GM12874 (cell line): Measurements from ENCODE around the gene DACT2.

ENCODE experiments used
- TF ChIP-seq, protein P1 (sequence below): IDR thresholded peaks from 2 replicates; pipeline ENCODE4 v1.5.1; 2011; ENCODE audit warnings: low read depth, mild to moderate bottlenecking, control low read depth, low read length, moderate library complexity; ENCODE audit not compliant: insufficient read depth

Gene DACT2

DNA sequence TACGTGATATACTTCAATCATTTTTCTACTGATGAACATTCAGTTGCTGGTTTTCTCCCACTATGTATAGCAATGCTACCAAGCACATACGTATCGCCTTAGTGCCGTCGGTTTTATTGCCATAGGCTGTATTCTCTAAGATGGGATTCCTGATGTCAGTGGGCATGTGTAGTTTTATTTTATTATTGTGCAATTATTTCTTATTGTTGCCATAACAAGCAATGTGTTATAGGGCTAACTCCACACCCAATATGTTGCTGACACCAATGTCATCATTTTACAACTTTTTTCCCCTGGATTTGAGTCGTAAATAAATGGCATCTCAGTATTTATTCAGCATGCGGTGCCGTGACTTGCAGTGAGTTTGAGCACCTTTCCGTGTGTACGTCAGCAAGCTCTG, 10.8 kb upstream of the DACT2 start:
- TF ChIP-seq, protein P1, sequence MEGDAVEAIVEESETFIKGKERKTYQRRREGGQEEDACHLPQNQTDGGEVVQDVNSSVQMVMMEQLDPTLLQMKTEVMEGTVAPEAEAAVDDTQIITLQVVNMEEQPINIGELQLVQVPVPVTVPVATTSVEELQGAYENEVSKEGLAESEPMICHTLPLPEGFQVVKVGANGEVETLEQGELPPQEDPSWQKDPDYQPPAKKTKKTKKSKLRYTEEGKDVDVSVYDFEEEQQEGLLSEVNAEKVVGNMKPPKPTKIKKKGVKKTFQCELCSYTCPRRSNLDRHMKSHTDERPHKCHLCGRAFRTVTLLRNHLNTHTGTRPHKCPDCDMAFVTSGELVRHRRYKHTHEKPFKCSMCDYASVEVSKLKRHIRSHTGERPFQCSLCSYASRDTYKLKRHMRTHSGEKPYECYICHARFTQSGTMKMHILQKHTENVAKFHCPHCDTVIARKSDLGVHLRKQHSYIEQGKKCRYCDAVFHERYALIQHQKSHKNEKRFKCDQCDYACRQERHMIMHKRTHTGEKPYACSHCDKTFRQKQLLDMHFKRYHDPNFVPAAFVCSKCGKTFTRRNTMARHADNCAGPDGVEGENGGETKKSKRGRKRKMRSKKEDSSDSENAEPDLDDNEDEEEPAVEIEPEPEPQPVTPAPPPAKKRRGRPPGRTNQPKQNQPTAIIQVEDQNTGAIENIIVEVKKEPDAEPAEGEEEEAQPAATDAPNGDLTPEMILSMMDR, result no peak

DNA sequence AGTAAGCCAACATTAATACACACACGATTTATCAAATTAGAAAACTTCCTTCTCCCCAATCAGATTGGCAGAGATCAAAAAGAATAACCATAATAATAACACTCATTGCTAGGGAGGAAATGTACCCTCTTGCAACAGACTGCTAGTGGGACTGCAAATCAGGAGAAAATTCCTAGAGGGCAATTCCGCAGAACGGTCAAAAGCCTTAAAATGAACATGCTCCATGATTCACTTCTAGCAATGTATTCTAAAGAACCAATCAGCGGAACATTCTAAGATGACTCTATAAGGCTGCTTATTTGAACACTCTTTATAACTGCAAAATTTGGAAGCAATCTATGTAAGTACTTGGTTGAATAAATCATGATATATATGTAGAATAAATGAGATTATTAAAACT, 8.5 kb upstream of the DACT2 start:
- TF ChIP-seq, protein P1, result no peak

DNA sequence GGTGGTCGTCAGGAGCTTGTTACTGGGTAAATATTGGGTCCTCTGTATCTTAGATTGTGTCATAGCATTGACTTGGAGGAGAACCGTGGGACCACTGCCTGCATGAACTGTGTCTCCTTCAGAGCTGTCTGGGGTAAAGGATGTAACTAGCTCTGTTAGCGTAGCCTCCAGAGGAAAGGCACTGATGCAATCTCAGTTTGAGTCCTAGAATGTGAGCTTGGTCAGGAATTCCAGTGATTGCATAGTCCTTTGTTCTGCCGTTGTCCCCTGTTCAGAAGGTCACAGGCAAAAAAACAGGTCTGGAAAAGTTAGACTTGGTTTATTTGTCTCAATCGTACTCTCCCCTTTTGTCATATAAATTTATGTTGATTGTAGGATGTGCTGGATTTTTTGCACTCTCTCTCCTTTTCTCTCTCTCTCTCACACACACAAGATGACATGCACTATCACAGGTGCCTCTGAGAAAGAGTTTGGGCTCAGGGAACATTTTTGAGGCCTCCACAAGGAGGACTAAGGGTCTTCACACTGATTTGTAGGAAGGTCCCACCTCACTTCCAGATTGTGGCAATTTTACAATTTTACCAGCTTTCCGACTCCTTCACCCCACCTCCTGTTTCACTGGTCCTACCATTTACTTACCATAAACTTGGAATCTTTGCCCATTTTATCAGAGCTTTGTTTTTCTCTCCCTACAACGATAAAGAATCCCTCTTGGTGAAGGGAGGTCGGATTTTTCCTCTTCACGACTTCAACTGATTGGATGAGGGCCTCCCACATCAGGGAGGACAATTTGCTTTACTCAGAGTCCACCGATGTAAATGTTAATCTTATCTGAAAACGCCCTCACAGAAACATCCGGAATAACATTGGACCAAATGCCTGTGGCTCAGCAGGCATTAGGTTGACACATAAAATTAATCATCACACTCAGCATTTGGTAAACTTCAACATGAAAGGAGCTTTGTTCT, 7.0 kb upstream of the DACT2 start:
- TF ChIP-seq, protein P1, result no peak

DNA sequence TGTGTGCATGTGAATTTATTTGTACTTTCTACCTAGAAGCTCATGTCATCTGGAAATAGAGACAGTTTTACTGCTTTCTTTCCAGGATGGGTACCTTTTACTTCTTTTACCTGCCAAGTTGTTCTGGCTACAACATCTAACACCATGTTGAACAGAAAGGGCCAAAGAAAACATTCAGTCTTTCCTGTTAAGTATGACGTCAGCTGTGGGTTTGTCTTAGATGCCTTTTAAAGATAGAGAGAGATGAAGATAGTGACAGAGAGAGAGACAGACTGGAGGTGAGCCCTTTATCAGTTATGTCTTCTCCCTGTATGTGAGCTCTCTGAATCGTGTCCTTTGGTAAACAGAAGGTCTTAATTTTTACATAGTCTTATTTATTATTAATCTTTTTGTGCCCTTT, 3.4 kb upstream of the DACT2 start:
- TF ChIP-seq, protein P1, result no peak

DNA sequence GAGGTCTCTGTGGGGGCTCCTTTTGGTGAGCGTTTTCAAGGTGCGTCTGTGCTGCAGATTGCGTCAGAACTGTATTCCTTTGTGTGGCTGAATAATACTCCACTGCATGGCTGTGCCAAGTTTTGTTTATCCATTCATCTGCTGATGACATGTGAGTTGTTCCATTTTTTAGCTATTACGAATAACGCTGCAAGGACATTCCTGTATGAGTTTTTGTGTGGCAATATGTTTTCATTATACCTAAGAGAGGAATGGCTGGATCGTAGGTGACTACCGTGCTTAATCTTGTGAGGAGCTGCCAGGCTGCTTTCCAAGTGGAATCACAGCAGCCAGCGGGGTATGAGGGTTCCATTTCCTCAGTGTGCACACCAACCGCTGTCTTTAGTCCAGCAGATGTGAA, 1.1 kb upstream of the DACT2 start:
- TF ChIP-seq, protein P1, result no peak

DNA sequence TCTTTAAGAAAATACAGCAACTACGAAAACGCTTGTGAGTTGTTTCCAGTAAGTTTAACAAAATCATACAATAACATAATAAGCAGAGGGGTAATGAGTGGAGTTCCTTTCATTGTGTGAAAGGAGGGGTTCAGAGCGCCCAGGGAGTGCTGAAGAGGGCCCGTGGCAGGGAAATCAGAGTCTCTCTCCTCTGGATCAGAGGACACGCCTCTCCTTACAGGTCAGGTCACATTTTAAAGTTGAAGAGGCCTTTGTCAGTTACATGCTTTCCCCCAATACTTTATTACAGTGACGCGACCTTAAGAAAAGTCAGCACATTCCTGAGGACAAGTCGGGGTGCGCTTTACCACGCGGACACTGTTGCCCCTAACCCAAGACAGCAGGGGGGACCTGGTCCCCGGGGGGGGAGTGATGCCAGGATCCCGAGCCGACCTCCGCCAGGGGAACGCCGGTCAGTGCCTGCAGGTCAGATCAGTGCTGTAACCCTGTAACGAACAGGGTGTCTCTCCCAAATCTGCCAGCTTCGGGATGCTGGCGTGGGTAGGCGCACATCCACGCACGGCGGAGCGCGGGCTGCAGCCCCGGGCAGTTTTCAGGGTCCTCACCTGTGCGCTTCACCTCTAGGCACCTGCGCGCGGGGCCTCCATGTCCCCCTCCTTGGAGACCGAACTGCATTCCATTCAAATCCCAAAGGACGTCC, 848 bp downstream of the DACT2 start:
- TF ChIP-seq, protein P1, result no peak

DNA sequence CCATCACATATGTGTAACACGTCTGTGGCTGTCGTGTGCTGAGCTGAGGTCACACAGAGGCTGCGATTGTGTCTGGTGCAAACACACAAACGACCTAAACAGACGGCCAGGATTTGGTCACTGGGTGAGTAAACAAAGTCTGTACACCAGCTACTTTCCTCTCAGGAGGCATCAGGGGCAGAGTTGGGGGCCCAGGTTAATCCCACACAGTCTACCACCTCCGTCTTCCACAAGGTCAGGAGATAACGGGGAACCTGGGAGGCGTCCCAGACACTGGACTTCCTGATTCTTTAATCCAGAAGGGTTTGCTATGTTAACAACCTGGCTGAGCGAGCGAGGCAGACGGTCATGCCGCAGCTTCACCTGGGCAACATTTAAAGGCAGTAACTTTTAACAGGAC, 1.5 kb downstream of the DACT2 start:
- TF ChIP-seq, protein P1, result no peak
